HepG2 (cell line): ENCODE measurements around the gene PUS7. TPM values are rescaled to one million over a fixed set of nuclear protein-coding genes. Genes with fewer than 3 reads are reported as not detected.

ENCODE experiments used
- CEBPB ChIP-seq: IDR thresholded peaks from 2 replicates; pipeline ENCODE4 v1.6.1; 2011; ENCODE audit warnings: low read depth, low read length, improper control_type of control experiment, borderline replicate concordance
- FOXP1 ChIP-seq, 2 experiments: fragments of 450-650 bp in 1 of 2; IDR thresholded peaks; 2 replicates each; pipeline ENCODE4 v1.6.1; 2017 to 2018; ENCODE audit warnings: antibody characterized with exemption in 1 of 2
- ISL2 ChIP-seq: sonication (generic); formaldehyde crosslinking; IDR thresholded peaks from 2 replicates; pipeline ENCODE4 v1.5.0; 2020; ENCODE audit warnings: missing genetic modification reagents
- JUN ChIP-seq: sonication (generic); formaldehyde crosslinking; IDR thresholded peaks from 2 replicates; pipeline ENCODE4 v1.4.0; 2020; ENCODE audit warnings: mild to moderate bottlenecking, missing genetic modification reagents
- NCOA5 ChIP-seq: sonication (generic); formaldehyde crosslinking; IDR thresholded peaks from 2 replicates; pipeline ENCODE4 v1.4.0; 2020; ENCODE audit warnings: missing genetic modification reagents
- SNAPC5 ChIP-seq: sonication (generic); formaldehyde crosslinking; IDR thresholded peaks from 2 replicates; pipeline ENCODE4 v1.8.1; 2023; ENCODE audit warnings: mild to moderate bottlenecking, missing genetic modification reagents, borderline replicate concordance
- ZBTB25 ChIP-seq: IDR thresholded peaks from 2 replicates; pipeline ENCODE4 v1.6.1; 2018; ENCODE audit warnings: missing genetic modification reagents
- ZBTB7B ChIP-seq: sonication (generic); formaldehyde crosslinking; IDR thresholded peaks from 2 replicates; pipeline ENCODE4 v1.4.0; 2020; ENCODE audit warnings: missing genetic modification reagents
- ZNF451 ChIP-seq: sonication (generic); formaldehyde crosslinking; IDR thresholded peaks from 2 replicates; pipeline ENCODE4 v1.5.0; 2020; ENCODE audit warnings: mild to moderate bottlenecking, missing genetic modification reagents
- ZNF557 ChIP-seq: sonication (generic); formaldehyde crosslinking; IDR thresholded peaks from 2 replicates; pipeline ENCODE4 v1.4.0; 2020; ENCODE audit warnings: missing genetic modification reagents
- ZNF644 ChIP-seq: IDR thresholded peaks from 2 replicates; pipeline ENCODE4 v1.6.1; 2016; ENCODE audit warnings: low read depth
- ZNF749 ChIP-seq: sonication (generic); formaldehyde crosslinking; IDR thresholded peaks from 2 replicates; pipeline ENCODE4 v1.8.0; 2022; ENCODE audit warnings: mild to moderate bottlenecking, missing genetic modification reagents, moderate library complexity, borderline replicate concordance
- ZNF761 ChIP-seq: sonication (generic); formaldehyde crosslinking; conservative IDR thresholded peaks from 2 replicates; pipeline ENCODE4 v1.4.0; 2020; ENCODE audit warnings: mild to moderate bottlenecking, missing genetic modification reagents
- ZNF777 ChIP-seq: sonication (generic); formaldehyde crosslinking; IDR thresholded peaks from 2 replicates; pipeline ENCODE4 v1.4.0; 2020; ENCODE audit warnings: missing genetic modification reagents
- ZSCAN21 ChIP-seq: sonication (generic); formaldehyde crosslinking; IDR thresholded peaks from 2 replicates; pipeline ENCODE4 v1.8.0; 2022; ENCODE audit warnings: mild to moderate bottlenecking, missing genetic modification reagents, moderate library complexity, borderline replicate concordance
- polyA plus RNA-seq, 8 experiments: library from polyadenylated mRNA; depleted of rRNA in 3 of 8; stranded (reverse) in 7 of 8; unstranded in 1 of 8; fragments of >200 nt; fragmentation: Illumina TruSeq in 4 of 8; extraction: Trizol in 4 of 8; gene quantifications; 2 replicates each; pipeline versions ENCODE4 v1.2.1 to v1.2.3, GENCODE V29; 2011 to 2016; ENCODE audit warnings: low read depth in 4 of 8, missing spikeins in 1 of 8, mixed read lengths in 1 of 8; ENCODE audit not compliant: insufficient read depth in 1 of 8
- total RNA-seq, 5 experiments: library from RNA; depleted of rRNA; stranded (reverse); fragments of >200 nt; fragmentation: Illumina TruSeq; extraction: Trizol; gene quantifications; 2 replicates each; pipeline ENCODE4 v1.2.3, GENCODE V29; 2016; ENCODE audit warnings: low read depth in 1 of 5
- TF ChIP-seq, protein P1 (sequence below): sonication (generic); formaldehyde crosslinking; IDR thresholded peaks from 2 replicates; pipeline ENCODE4 v1.4.0; 2020; ENCODE audit warnings: mild to moderate bottlenecking, missing genetic modification reagents
- TF ChIP-seq, protein P2 (sequence below): sonication (generic); formaldehyde crosslinking; IDR thresholded peaks from 2 replicates; pipeline ENCODE4 v1.5.0; 2020; ENCODE audit warnings: mild to moderate bottlenecking, missing genetic modification reagents
- TF ChIP-seq, protein P3 (sequence below): sonication (generic); formaldehyde crosslinking; IDR thresholded peaks from 2 replicates; pipeline ENCODE4 v1.4.0; 2020; ENCODE audit warnings: missing genetic modification reagents, borderline replicate concordance
- TF ChIP-seq, protein P4 (sequence below): sonication (generic); formaldehyde crosslinking; conservative IDR thresholded peaks from 2 replicates; pipeline ENCODE4 v1.8.0; 2022; ENCODE audit warnings: low read depth, missing genetic modification reagents

The PUS7 gene
- total and polyA plus RNA-seq, 2 of the 13 experiments (the other 11 are each of a cell fraction or from before 2014, with no cell fraction given), result 14.4 to 41.2 TPM

GRCh38 chr7:105531792-105532671 is 10.0 kb upstream of the PUS7 start, which contains the start of gene RINT1 (continued):
- TF ChIP-seq, protein P1, sequence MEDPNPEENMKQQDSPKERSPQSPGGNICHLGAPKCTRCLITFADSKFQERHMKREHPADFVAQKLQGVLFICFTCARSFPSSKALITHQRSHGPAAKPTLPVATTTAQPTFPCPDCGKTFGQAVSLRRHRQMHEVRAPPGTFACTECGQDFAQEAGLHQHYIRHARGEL, result no peak
- TF ChIP-seq ISL2 (CRISPR knock-in tag) (peak; percentile 85), ZBTB7B (CRISPR knock-in tag) (peak; percentile 38; the same call in 1 of the 2 replicates), ZNF644 (CRISPR knock-in tag) (no peak), ZNF761 (CRISPR knock-in tag) (no peak), ZNF749 (CRISPR knock-in tag) (peak; percentile 50; the same call in 1 of the 2 replicates), ZSCAN21 (CRISPR knock-in tag) (peak; percentile 94), JUN (no peak), NCOA5 (no peak), CEBPB (no peak), SNAPC5 (CRISPR knock-in tag) (no peak), ZNF557 (CRISPR knock-in tag) (no peak), ZBTB25 (CRISPR knock-in tag) (peak; percentile 83), ZNF451 (no peak; the same call in 1 of the 2 replicates), ZNF777 (CRISPR knock-in tag) (no peak; the same call in 1 of the 2 replicates), FOXP1 (IDR thresholded peaks at IDR 0.05) (no peak), FOXP1 (CRISPR knock-in tag; IDR thresholded peaks at IDR 0.05) (no peak)
- TF ChIP-seq, protein P2, sequence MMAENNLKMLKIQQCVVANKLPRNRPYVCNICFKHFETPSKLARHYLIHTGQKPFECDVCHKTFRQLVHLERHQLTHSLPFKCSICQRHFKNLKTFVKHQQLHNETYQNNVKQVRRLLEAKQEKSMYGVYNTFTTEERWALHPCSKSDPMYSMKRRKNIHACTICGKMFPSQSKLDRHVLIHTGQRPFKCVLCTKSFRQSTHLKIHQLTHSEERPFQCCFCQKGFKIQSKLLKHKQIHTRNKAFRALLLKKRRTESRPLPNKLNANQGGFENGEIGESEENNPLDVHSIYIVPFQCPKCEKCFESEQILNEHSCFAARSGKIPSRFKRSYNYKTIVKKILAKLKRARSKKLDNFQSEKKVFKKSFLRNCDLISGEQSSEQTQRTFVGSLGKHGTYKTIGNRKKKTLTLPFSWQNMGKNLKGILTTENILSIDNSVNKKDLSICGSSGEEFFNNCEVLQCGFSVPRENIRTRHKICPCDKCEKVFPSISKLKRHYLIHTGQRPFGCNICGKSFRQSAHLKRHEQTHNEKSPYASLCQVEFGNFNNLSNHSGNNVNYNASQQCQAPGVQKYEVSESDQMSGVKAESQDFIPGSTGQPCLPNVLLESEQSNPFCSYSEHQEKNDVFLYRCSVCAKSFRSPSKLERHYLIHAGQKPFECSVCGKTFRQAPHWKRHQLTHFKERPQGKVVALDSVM (CRISPR knock-in tag), result peak; percentile 85
- TF ChIP-seq, protein P3, sequence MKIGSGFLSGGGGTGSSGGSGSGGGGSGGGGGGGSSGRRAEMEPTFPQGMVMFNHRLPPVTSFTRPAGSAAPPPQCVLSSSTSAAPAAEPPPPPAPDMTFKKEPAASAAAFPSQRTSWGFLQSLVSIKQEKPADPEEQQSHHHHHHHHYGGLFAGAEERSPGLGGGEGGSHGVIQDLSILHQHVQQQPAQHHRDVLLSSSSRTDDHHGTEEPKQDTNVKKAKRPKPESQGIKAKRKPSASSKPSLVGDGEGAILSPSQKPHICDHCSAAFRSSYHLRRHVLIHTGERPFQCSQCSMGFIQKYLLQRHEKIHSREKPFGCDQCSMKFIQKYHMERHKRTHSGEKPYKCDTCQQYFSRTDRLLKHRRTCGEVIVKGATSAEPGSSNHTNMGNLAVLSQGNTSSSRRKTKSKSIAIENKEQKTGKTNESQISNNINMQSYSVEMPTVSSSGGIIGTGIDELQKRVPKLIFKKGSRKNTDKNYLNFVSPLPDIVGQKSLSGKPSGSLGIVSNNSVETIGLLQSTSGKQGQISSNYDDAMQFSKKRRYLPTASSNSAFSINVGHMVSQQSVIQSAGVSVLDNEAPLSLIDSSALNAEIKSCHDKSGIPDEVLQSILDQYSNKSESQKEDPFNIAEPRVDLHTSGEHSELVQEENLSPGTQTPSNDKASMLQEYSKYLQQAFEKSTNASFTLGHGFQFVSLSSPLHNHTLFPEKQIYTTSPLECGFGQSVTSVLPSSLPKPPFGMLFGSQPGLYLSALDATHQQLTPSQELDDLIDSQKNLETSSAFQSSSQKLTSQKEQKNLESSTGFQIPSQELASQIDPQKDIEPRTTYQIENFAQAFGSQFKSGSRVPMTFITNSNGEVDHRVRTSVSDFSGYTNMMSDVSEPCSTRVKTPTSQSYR (CRISPR knock-in tag), result peak; percentile 40; the same call in 1 of the 2 replicates
- TF ChIP-seq, protein P4, sequence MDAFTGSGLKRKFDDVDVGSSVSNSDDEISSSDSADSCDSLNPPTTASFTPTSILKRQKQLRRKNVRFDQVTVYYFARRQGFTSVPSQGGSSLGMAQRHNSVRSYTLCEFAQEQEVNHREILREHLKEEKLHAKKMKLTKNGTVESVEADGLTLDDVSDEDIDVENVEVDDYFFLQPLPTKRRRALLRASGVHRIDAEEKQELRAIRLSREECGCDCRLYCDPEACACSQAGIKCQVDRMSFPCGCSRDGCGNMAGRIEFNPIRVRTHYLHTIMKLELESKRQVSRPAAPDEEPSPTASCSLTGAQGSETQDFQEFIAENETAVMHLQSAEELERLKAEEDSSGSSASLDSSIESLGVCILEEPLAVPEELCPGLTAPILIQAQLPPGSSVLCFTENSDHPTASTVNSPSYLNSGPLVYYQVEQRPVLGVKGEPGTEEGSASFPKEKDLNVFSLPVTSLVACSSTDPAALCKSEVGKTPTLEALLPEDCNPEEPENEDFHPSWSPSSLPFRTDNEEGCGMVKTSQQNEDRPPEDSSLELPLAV (CRISPR knock-in tag), result 0 out of 2 replicates have a peak, but pooled peaks have one; percentile 68
